HFF-Myc (cell line): ENCODE results near the gene ATG4B.
"Not testable (repeated sequence)": the region's sequence is repeated elsewhere in the genome, so short reads cannot be mapped to it uniquely, and the experiment has no call there.

ENCODE experiments used
- DNase-seq: peaks from one replicate; pipeline ENCODE4 v3.0.0-alpha.2; 2011; ENCODE audit warnings: low read depth; ENCODE audit errors: extremely low read depth
- H3K4me3 ChIP-seq: replicated peaks from 2 replicates; pipeline ENCODE4 v1.5.1; 2011; ENCODE audit warnings: low read depth, mild to moderate bottlenecking, control low read depth, low read length
- CTCF ChIP-seq: IDR thresholded peaks from 2 replicates; pipeline ENCODE4 v1.5.1; 2012; ENCODE audit warnings: mild to moderate bottlenecking, low read depth, low read length, control low read depth; ENCODE audit errors: missing control alignments

Gene ATG4B

GRCh38 chr2:241657786-241658254 is 20.3 kb downstream of the ATG4B start:
- H3K4me3 ChIP-seq = no peak overlapping the region
- TF ChIP-seq CTCF = no peak
- no peak for DNase-seq

GRCh38 chr2:241658296-241658695 is 20.8 kb downstream of the ATG4B start:
- no peak overlapping the region for H3K4me3 ChIP-seq
- no peak for TF ChIP-seq CTCF
- no peak for DNase-seq

- TF ChIP-seq CTCF = peak; percentile 70
- H3K4me3 ChIP-seq = no peak overlapping the region
- DNase-seq = peak; percentile 43
Measured at GRCh38 chr2:241659150-241659739, 21.8 kb downstream of the ATG4B start.

GRCh38 chr2:241660593-241661213 is 23.2 kb downstream of the ATG4B start:
- no peak for DNase-seq
- no peak for TF ChIP-seq CTCF
- no peak overlapping the region for H3K4me3 ChIP-seq

- not testable (repeated sequence) for DNase-seq, H3K4me3 ChIP-seq
Measured at GRCh38 chr2:241662731-241663130, 25.2 kb downstream of the ATG4B start.

GRCh38 chr2:241665731-241666440 is 28.4 kb downstream of the ATG4B start:
- H3K4me3 ChIP-seq = no peak overlapping the region
- no peak for DNase-seq
- TF ChIP-seq CTCF = no peak

- no peak overlapping the region for H3K4me3 ChIP-seq
- no peak for DNase-seq
- no peak for TF ChIP-seq CTCF
Measured at GRCh38 chr2:241666627-241667400, 29.3 kb downstream of the ATG4B start.
